Measurements from ENCODE around the gene PEX5. TPM values are rescaled to one million over a fixed set of nuclear protein-coding genes. Genes with fewer than 3 reads are reported as not detected.
A peak's percentile ranks its signal among the peaks of the same experiment; 100 is the strongest.

PEX5 gene
- total and polyA plus RNA-seq, 8 donors = 15.7 to 49.0 (median 23.3) TPM

DNA sequence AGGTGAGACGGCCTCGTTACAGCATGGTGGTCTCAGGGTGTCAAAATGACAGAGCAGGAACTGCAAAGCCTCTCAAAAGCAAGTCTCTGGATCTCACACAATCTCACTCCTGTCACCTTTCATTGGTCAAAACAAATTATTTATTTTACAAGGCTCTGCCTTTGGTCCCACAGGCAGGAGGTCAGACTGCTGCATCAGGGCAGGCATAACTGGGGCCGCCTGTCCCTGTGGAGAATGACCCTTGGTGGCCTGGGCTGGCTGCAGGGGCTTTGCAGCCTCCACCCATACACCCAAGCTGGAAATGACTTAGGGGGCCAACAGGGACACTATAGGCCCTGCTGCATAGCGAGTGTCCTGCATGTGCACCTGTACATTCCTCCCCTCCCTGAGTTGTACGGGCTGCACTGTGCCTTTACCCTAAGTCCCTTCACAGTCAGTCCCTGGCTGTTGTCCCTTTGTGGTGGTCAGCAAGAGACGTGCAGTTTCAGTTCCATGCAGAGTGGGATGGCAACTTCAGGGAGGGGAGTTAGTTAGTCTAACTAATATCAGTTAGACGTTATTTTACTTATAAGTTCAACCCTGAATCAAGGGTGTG lies 28.1 kb downstream of the PEX5 start:
- TF ChIP-seq EP300 (IDR thresholded peaks at IDR 0.05) (no peak), POLR2AphosphoS5 (IDR thresholded peaks at IDR 0.05) (no peak), CTCF (IDR thresholded peaks at IDR 0.05) (no peak), POLR2A (IDR thresholded peaks at IDR 0.05) (no peak)
- Histone ChIP-seq H3K36me3 (peaks cover 0 to 4% (median 3%) of the 10 kb centered on the region in 4 donors), H3K27me3 (no peaks in the 10 kb centered on the region), H3K9me3 (peaks cover 0 to 3% (median 1%) of the 10 kb centered on the region in 4 donors), H3K27ac (no peak overlapping the region), H3K4me1 (no peaks in the 10 kb centered on the region), H3K4me3 (no peak overlapping the region)
- intact Hi-C loops (cut with DNase I; ENCODE audit: low total_unique reads) = no loop called here
- 50 to 68% (median 55%) methylated on average over 7 of the region's 7 CpGs for WGBS, 5 donors
- DNase-seq = no peak

- Histone ChIP-seq H3K27me3 (no peaks in the 10 kb centered on the region), H3K9me3 (no peaks in the 10 kb centered on the region), H3K36me3 (no peaks in the 10 kb centered on the region), H3K27ac (no peak overlapping the region), H3K4me1 (no peaks in the 10 kb centered on the region), H3K4me3 (no peak overlapping the region)
- intact Hi-C loops (cut with DNase I; ENCODE audit: low total_unique reads) = loop anchor here (5.0 kb wide), 2 partner anchors 243 to 418 kb away; no protein-coding TSS in a partner anchor
- 7 to 21% (median 12%) methylated on average over 3 of the region's 3 CpGs for WGBS, 5 donors
- peak; percentile 80 to 90 for DNase-seq
- TF ChIP-seq EP300 (IDR thresholded peaks at IDR 0.05) (no peak), CTCF (IDR thresholded peaks at IDR 0.05) (peak in 5 of 7 experiments; percentile 63 to 87 (median 77)), POLR2AphosphoS5 (IDR thresholded peaks at IDR 0.05) (no peak)
Observed at GRCh38 chr12:7219599-7220243, 30.2 kb downstream of the PEX5 start.

GRCh38 chr12:7221486-7221885 lies 32.0 kb downstream of the PEX5 start:
- Histone ChIP-seq H3K9me3 (no peaks in the 10 kb centered on the region), H3K36me3 (no peaks in the 10 kb centered on the region), H3K4me3 (no peak overlapping the region), H3K4me1 (no peaks in the 10 kb centered on the region), H3K27me3 (no peaks in the 10 kb centered on the region), H3K27ac (no peak overlapping the region)
- DNase-seq = no peak
- 63 to 82% (median 76%) methylated on average over 1 of the region's 1 CpG for WGBS, 5 donors
- TF ChIP-seq CTCF (IDR thresholded peaks at IDR 0.05) (no peak), EP300 (IDR thresholded peaks at IDR 0.05) (no peak), POLR2A (IDR thresholded peaks at IDR 0.05) (no peak)
- intact Hi-C loops (cut with DNase I; ENCODE audit: low total_unique reads) = loop anchor here (5.0 kb wide), 2 partner anchors 241 to 416 kb away; no protein-coding TSS in a partner anchor

DNA sequence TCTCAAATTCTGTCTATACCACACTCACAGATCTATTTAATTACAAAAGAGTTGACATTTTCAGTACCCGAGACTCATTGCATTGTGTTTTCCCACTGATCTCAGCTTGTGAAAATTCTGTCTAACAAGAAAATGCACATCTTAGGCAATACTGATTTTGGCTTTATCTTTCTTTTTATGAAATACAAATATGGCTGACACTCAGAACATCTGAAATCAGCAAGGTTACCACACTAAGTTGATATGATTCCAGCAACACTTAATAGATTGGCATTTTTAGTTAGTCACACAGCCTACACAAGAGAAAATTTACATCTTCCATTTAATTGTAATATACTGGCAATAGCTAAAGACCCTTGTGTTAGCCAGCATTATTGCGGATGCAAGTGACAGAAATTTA lies 40.3 kb downstream of the PEX5 start:
- no peak for DNase-seq
- TF ChIP-seq POLR2A (IDR thresholded peaks at IDR 0.05) (no peak), CTCF (IDR thresholded peaks at IDR 0.05) (no peak), EP300 (IDR thresholded peaks at IDR 0.05) (no peak), POLR2AphosphoS5 (IDR thresholded peaks at IDR 0.05) (no peak)
- no peak overlapping the region for H3K27ac ChIP-seq
- intact Hi-C loops (cut with DNase I; ENCODE audit: low total_unique reads) = no loop called here
- no peaks in the 10 kb centered on the region for H3K4me1 ChIP-seq
- no peaks in the 10 kb centered on the region for H3K27me3 ChIP-seq
- H3K36me3 ChIP-seq = no peaks in the 10 kb centered on the region
- no peaks in the 10 kb centered on the region for H3K9me3 ChIP-seq
- 84 to 92% (median 88%) methylated on average over 2 of the region's 2 CpGs for WGBS, 5 donors
- no peak overlapping the region for H3K4me3 ChIP-seq
